Measurements from ENCODE around the gene TICAM1. TPM values are rescaled to one million over a fixed set of nuclear protein-coding genes. Genes with fewer than 3 reads are reported as not detected.

TICAM1 gene
- total and polyA plus RNA-seq, 2 of the 13 experiments (the other 11 are each of a cell fraction or from before 2014, with no cell fraction given) = 0.33 to 0.95 TPM

DNA sequence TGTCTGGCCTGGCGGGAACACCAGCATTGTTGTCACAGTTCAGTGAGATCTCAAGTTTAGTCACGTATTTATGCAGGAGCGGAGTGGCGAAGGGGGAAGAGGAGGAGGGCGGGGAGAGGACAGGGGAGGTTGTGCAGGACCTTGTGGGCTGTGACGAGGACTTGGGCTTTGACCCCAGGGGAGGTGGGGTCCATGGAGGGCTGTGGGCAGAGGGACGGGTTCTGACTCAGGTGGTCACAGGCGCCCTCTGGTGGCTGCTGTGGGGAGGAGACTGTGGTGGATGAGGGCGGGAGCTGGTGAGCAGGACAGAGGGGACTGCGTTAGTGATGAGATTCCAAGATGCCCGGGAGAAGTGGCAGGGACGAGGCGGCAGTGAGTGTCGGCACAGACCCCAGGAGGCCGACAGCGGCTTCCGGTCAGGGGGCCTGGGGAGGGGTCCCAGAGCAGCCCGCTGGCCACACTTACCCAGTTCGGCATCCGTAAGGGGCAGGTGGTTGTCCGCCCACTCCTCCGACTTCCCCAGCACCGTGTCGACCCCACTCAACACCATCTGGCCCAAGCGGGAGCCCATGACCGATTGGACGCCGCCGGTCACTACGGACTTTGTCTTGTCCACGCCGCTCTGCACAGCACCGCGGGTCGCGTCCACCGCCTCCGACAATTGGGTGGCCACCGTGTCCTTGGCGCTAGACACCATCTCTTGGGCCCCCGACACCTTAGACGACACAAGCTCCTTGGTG, 20.2 kb upstream of the TICAM1 start (continued):
- TF ChIP-seq ATF4 (CRISPR knock-in tag; IDR thresholded peaks at IDR 0.05) (no peak), REPIN1 (CRISPR knock-in tag; IDR thresholded peaks at IDR 0.05; ENCODE audit: borderline replicate concordance, low read depth) (no peak), HOXA7 (CRISPR knock-in tag; IDR thresholded peaks at IDR 0.05) (no peak), NRL (CRISPR knock-in tag; IDR thresholded peaks at IDR 0.05; ENCODE audit: borderline replicate concordance) (peak; percentile 27; the same call in 1 of the 2 replicates), HIVEP1 (CRISPR knock-in tag; IDR thresholded peaks at IDR 0.05) (no peak), POLR2AphosphoS2 (IDR thresholded peaks at IDR 0.05; ENCODE audit: low read depth, low read length) (no peak), HNRNPL (IDR thresholded peaks at IDR 0.05; ENCODE audit: low read depth, low read length) (no peak; the same call in 1 of the 2 replicates), SP140L (CRISPR knock-in tag; IDR thresholded peaks at IDR 0.05; ENCODE audit: borderline replicate concordance) (no peak), ZSCAN22 (CRISPR knock-in tag; IDR thresholded peaks at IDR 0.05) (no peak), ATAD3A (CRISPR knock-in tag; IDR thresholded peaks at IDR 0.05) (no peak), CBX1 (IDR thresholded peaks at IDR 0.05; ENCODE audit: low read depth) (no peak), GTF2F1 (IDR thresholded peaks at IDR 0.05; ENCODE audit: low read length) (no peak), TMF1 (CRISPR knock-in tag; IDR thresholded peaks at IDR 0.05; ENCODE audit: low read depth) (no peak), SIX1 (CRISPR knock-in tag; IDR thresholded peaks at IDR 0.05; ENCODE audit: borderline replicate concordance) (no peak), ZNF790 (CRISPR knock-in tag; IDR thresholded peaks at IDR 0.05; ENCODE audit: borderline replicate concordance) (no peak), RARA (CRISPR knock-in tag; IDR thresholded peaks at IDR 0.05) (peak; percentile 19; the same call in 1 of the 2 replicates), ZNF160 (CRISPR knock-in tag; IDR thresholded peaks at IDR 0.05) (no peak), ZNF615 (CRISPR knock-in tag; IDR thresholded peaks at IDR 0.05; ENCODE audit: borderline replicate concordance) (no peak), ZNF205 (CRISPR knock-in tag; IDR thresholded peaks at IDR 0.05) (no peak), ZNF781 (CRISPR knock-in tag; IDR thresholded peaks at IDR 0.05; ENCODE audit: borderline replicate concordance, not compliant biosample characterization) (no peak), NKX3-1 (CRISPR knock-in tag; IDR thresholded peaks at IDR 0.05) (no peak), HMGA1 (CRISPR knock-in tag; conservative IDR thresholded peaks at IDR 0.05) (no peak), FOXK2 (IDR thresholded peaks at IDR 0.05) (no peak), HDAC1 (CRISPR knock-in tag; IDR thresholded peaks at IDR 0.05) (peak; percentile 67), HNRNPUL1 (IDR thresholded peaks at IDR 0.05; ENCODE audit: low read depth, low read length) (no peak)
- TF ChIP-seq, protein P1, sequence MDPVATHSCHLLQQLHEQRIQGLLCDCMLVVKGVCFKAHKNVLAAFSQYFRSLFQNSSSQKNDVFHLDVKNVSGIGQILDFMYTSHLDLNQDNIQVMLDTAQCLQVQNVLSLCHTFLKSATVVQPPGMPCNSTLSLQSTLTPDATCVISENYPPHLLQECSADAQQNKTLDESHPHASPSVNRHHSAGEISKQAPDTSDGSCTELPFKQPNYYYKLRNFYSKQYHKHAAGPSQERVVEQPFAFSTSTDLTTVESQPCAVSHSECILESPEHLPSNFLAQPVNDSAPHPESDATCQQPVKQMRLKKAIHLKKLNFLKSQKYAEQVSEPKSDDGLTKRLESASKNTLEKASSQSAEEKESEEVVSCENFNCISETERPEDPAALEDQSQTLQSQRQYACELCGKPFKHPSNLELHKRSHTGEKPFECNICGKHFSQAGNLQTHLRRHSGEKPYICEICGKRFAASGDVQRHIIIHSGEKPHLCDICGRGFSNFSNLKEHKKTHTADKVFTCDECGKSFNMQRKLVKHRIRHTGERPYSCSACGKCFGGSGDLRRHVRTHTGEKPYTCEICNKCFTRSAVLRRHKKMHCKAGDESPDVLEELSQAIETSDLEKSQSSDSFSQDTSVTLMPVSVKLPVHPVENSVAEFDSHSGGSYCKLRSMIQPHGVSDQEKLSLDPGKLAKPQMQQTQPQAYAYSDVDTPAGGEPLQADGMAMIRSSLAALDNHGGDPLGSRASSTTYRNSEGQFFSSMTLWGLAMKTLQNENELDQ (CRISPR knock-in tag; IDR thresholded peaks at IDR 0.05; ENCODE audit: borderline replicate concordance) = no peak
- TF ChIP-seq, protein P2, sequence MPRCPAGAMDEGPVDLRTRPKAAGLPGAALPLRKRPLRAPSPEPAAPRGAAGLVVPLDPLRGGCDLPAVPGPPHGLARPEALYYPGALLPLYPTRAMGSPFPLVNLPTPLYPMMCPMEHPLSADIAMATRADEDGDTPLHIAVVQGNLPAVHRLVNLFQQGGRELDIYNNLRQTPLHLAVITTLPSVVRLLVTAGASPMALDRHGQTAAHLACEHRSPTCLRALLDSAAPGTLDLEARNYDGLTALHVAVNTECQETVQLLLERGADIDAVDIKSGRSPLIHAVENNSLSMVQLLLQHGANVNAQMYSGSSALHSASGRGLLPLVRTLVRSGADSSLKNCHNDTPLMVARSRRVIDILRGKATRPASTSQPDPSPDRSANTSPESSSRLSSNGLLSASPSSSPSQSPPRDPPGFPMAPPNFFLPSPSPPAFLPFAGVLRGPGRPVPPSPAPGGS (CRISPR knock-in tag; IDR thresholded peaks at IDR 0.05) = no peak

Data from HepG2 (cell line).